Stimulated activated CD8-positive, alpha-beta memory T cell treated with anti-CD3 and anti-CD28 coated beads, Interleukin-4, amount 100 ng/mL, for 24 hours (primary cell): Measurements from ENCODE around the gene MAP1LC3A.
A peak's percentile ranks its signal among the peaks of the same experiment; 100 is the strongest.
"Not testable (repeated sequence)": the region's sequence is repeated elsewhere in the genome, so short reads cannot be mapped to it uniquely, and the experiment has no call there.

Source experiments
- DNase-seq: peaks from one replicate; pipeline ENCODE4 v3.0.0-alpha.2; 2020; ENCODE audit warnings: low read depth

Gene MAP1LC3A

DNA sequence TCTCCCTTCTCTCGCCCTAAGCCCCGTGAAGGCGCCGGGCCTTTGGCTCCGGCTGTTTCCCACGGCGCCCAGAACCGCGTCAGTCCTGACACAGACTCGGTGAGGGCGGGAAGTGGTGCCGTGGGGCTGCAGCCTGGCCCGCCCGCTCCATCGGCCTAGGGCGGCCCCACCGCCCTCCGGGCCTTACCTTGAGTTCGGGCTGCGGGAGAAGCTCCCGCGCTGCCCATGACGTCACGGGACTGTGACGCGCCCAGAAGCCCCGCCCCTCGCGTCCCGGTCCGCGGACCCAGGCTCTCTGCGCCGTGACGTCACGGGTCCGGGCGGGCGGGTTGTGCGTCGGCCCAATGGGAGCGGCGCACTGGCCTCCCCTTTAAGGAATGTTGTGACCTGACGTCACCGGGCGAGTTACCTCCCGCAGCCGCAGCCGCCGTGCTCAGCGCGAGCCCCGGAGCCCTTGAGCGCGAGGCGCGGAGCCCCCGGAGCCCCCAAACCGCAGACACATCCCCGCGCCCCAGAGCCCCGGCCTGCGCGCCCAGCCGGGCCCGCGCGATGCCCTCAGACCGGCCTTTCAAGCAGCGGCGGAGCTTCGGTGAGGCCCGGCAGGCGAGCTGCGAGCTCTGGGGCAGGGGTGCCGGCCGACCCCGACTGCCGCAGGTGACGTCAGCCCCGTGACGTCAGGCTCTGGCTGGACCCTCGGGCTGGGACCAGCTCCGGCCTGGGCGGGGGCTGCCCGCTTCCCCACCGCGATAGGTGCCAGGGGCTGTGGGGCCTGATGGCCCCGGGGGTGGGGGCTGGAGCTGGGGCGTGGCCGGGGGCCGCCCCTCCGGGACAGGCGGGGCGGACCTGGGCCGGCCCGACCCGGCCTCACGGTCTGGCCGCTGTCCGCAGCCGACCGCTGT is at the start of gene MAP1LC3A:
MAP1LC3A (plus strand) TSS at position 399 of the 899 bp plus-strand sequence; CDS start at position 550, 151 bp downstream.
- peak; percentile 87 for DNase-seq

DNA sequence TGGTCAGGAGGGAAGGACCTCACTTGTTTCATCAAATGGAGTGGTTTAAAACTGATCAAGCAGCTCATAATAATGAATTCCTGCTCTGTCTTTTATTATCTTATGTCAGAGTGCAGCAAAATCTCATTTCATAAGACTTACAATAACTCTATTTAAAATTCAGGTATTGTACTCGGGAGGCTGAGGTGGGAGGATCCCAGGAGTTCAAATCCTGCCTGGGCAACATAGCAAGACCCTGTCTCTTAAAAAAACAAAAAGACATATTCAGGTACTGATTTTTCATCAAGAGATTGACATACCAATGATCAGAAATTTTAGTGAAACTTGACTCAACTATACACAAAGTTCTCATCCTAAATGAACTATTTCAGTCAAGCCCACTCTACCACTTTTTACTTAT is 47.9 kb upstream of the MAP1LC3A start:
- DNase-seq: no peak

DNA sequence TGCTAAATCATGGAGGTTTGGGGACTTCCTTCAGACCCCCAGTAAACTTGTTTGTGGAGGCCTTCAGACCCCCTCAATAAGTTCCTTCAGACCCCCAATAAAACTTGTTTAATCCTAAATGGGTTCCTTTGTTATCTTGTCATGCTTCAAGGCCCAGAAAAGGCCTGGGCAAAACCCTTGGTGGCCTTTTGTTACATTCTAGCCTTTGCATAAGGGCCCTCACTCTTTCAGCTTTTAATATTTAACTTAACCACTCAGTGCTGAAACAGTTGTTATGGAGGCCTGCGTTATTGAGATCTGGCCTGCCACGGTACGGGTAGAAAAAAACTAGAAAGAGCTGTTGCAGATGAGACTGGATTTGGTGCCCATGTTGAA is 46.6 kb upstream of the MAP1LC3A start:
- DNase-seq: no peak

DNA sequence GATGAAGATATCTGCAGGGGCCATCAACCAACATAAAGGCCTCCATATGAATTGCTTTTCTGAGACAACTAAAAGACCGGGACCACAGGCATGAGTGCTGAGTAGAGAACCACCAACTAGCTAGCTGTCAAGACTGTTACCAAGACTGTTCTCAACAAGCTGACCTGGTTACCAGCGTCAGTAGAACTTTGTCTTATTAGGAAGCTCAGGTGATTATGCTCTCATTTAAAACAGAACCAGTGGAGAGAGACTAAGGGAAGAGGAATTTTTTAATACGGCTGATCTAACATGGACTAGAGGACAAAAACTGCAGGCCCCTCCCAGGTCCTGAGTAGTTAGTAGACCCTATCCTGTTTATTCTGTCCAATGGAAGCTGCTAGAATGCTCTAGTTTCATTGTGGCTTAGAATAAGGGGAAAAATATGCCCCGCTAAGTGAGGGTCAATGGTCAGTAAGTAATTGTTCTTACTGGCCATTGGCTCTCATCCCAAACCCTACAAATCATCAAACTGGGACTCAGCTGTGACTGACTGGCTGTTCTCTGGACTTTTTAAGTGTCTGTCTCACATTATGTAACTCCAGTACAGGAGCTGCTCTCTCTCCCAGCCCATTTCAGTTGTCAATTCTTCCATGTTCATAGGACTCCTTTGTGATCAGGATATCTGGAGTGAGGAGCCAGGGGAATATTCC is 46.1 kb upstream of the MAP1LC3A start:
- DNase-seq: no peak

DNA sequence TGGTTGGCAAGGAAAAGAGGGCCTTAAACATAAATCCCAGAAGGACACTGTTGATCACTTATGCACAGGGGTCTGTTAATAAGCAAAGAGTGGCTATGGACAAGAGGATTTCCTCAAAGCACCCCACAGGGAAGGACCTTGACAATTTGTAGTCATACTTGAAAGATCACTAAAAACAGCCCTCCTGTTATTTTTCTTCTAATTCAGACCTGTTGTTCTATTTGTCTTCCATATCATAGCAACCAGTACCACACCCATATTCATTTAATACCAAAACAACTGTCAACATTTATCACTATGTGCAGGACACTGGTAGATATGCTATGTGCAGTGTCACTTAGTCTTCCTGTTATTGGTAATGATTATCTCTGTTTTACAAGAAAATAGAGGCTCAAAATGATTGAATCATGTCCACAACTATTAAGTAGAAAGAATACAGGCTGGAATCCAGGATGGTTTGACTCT is 45.5 kb upstream of the MAP1LC3A start:
- no peak for DNase-seq

DNA sequence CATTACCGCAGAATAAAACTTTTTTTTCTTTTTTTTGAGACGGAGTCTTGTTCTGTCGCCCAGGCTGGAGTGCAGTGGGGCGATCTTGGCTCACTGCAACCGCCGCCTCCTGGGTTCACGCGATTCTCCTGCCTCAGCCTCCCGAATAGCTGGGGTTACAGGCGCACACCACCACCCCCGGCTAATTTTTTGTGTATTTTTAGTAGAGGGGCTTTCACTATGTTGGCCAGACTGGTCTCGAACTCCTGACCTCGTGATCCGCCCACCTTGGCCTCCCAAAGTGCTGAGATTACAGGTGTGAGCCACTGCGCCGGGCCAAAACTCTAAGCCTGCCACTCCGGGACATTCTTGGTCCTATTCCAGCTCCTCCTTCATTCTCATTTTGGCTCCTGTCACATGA is 44.5 kb upstream of the MAP1LC3A start:
- not testable (repeated sequence) for DNase-seq

DNA sequence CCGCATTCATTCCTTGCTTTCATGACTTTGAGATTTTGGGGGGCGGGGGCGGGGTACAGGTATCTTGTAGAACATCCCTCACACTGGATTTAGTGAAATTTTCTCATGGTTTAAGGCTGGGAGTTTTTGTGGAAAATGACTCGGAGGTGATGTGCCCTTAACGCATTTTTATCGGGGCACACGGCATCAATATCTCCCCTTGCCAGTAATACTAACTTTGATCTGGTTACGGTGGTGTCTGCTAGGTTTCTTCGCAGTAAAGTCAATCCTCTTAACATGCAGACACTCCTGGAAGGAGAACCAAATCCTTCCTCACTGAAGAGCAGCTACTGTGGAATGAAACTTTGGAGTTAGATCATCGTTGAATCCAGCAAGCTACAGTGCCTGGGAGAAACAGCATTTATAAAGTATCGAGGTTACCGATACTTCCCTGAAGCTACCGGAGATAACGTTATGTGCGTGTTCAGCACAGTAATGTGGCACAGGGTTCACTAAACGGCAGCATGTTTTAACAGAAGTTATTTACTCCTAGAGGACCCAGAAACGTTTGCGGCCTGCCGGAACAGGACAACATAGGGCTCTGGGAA is 43.5 kb upstream of the MAP1LC3A start:
- no peak for DNase-seq

DNA sequence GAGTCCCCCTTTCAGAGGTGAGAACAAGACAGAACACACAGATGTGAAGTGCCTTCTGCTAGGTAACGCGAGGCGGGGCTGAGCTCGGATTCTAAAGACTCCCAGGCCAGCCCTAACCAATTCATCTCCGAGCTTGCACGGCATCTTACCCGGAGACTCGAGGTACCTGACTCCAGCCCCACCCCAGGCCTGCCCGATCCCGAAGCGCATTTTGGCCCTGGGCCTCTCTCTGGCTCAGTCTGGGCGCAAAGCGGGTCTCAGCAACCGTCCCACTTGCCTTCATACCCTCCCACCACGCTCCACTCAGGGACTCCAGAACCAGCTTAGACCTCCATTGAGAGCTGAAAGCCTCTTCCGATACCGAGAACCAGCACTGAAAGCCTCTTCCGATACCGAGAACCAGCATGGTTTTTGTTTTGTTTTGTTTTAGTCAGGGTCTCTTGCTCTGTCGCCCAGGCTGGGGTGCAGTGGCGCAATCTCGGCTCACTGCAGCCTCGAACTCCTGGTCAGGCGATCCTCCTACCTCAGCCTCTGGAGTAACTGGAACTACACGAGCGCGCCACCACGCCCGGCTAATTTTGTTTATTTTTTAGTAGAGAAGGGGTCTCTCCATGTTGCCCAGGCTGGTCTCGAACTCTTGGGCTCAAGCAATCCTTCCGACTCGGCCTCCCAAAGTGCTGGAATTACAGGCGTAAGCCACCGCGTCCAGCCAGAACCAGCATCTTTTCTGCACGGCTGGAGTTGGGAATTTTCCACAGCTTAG is 42.9 kb upstream of the MAP1LC3A start:
- peak; percentile 46 for DNase-seq

DNA sequence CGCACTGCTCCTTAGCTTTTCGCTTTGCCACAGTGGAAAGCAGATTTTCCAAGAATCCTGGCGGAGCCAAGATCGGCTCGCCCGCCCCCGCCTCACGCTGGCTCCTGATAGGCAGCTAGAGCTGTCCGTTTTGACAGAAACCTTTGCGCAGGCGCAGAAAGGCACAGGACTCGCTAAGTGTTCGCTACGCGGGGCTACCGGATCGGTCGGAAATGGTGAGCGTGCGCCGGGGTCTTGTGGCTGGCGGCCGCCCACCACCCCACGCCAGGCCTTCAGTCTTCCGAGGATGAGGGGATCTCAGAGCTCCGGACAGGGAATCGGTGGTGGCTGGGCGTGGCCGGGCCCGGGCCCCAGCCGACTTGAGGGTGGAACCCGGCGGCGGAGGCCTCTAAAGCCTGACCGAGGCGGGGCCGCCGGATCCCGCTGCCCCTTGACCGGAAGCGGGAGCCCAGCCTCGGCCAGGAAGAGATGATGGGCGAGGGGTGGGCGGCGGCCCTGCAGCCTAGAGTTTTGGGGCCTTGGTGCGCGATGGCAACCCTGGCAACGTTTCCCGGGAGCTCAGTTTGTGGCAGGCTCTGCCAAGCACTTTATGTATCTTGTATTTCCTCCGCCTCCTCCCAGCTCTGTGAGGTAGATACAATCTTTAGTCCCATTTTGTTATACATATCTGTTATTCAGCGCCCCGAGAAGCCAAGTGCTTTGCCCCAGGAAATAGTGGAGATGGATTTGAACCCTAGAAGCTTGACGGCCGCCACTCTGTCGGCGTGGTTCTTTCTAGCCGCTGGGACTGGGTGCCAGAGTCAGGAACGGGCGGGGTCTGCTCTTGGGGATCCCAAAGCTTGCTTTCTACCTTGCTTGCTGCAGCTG is 42.0 kb upstream of the MAP1LC3A start, which contains the start of gene DYNLRB1:
DYNLRB1 (plus strand) TSS at position 176 of the 867 bp plus-strand sequence; CDS start at position 213, 37 bp downstream.
- DNase-seq: peak; percentile 90

DNA sequence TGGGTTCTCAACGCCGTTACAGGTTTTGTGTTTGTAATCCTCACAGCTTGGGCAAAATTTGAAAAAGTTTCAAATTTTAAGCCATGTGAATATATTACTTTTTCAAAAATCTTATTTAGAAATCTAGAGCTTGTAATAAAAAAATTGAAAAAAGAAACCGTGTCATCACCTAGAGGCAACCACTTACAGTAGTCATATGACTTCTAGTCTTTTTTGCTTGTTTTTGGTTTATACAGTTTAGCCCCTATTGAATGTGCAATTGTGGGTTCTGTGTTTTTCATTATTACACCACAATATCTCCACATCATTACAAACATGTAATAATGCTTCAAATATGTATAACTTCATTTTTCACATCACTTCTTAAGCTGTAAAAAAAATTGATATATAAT is 41.4 kb upstream of the MAP1LC3A start:
- DNase-seq: no peak

DNA sequence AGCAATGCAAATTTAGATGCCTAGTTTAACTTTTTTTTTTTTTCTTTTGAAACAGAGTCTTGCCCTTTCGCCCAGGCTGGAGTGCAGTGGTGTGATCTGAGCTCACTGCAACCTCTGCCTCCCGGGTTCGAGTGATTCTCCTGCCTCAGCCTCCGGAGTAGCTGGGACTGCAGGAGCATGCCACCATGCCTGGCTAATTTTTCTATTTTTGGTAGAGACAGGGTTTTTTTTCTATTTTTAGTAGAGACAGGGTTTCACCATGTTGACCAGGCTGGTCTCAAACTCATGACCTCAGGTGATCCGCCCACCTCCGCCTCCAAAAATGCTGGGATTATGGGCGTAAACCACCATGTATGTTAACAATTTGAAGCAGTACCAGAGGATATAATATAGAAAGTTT is 39.7 kb upstream of the MAP1LC3A start:
- not testable (repeated sequence) for DNase-seq

DNA sequence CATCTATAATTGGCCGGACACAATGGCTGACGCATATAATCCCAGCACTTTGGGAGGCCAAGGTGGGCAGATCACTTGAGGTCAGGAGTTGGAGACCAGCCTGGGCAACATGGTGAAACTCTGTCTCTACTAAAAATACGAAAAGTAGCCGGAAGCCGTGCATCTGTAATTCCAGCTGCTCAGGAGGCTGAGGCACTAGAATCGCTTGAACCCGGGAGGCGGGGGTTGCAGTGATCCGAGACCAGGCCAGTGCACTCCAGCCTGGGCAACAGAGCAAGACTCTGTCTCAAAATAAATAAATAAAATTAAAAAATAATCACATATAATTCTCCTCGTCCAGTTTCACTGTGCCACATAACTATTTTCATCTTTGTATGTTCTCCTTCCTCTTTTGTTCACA is 38.7 kb upstream of the MAP1LC3A start:
- DNase-seq: not testable (repeated sequence)

DNA sequence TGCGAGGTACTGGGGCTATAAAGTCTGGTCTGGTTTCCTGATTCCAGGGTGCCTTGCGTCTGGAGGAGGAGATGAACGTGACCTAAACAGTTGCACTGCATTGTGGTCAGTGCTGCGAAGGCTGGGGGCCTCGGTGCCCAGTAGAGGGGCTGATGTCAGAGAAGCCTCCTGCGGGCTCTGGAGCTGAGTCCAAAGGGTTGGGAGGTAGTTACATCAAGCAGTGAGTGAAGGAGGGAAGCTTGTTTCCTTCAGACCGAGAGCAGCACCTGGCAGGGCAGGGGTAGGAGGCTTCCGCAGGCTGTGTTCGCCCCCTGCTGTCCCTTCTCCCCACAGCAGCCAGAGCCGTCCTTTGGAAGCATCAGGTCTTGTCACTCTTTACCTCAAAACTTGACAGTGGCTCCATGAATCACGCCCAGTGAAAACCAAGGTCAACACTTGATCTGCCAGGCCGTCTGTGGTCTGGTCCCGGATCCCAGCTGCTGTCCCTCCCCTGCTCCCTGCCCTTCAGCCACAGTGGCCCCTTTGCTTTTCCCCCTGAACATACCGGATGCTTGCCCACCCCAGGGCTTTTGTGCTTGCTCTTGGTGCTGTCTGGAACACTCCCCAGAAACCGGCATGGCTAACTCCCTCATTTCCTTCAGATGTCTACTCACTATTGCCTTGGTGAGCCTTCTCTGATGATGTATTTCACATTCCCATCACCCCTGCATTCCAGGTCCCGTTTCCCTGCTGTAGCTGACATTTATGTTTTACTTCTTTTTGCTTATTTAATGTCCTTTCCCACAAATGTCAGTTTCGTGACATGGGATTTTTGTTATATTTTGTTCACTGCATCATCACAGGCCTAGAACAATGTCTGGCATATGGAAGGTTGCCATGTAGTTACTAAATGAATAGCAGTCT is 35.3 kb upstream of the MAP1LC3A start:
- peak; percentile 38 for DNase-seq

DNA sequence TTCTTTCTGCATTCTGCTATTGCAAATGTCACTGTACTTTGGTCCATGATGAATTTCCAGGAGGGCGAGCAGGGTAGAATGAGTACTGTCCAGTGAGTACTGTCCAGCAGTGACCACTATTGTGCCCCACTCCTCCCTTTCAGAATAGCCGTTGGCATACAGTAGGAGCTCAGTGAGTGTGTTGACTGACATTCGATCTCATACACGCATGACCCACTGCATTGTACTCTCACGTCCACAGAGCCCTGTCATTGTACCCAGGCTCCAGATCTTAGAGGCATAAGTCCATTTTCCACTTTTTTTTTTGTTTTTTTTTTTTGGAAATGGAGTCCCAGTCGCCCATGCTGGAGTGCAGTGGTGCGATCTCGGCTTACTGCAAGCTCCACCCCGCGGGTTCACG is 34.1 kb upstream of the MAP1LC3A start:
- DNase-seq: no peak

DNA sequence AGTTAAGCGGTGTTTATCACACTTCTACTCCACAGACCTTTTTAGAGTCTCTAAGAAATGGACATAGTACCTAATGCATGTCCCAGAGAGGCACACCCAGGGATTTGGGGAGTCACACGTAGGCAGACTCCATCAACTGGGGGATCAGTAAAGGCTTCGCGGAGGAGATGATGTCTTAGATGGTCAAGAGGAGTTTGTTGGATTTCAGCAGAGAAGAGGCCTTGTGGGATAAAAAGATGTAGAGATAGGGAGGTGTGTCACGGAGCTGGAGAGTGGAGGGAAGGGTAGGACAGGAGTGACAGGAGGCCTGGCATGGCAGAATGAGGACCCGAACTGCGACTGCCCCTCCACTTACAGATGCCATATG is 33.2 kb upstream of the MAP1LC3A start:
- no peak for DNase-seq

DNA sequence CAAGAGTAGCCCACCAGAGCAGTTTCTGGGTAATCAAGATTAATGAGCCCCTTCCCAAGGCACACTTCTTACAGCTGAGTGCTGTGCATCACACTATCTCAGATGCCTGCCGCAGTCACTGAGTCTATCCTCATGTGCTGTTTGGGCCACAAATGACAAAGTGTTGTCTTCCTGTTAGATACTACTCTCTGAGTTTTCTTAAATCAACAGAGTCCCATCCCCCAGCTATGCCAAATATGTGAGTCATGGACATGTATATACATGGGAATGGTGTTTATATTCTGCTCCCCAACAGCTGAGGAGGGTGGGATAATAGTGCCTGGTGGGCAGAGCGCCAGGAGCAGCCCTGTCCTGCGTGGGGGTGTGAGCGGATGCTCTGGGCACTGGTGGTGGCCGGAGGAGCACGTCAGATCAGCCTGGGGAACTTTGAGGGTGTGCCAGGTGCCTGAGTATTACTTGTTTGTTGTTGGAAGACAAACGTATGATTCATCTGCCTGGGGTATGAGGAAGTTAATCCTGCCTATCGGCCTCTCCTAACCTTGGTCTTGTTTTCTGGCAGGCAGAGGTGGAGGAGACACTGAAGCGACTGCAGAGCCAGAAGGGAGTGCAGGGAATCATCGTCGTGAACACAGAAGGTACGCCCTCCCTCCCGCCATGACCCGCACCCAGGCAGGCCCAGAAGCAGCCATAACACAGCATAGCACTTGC is 32.7 kb upstream of the MAP1LC3A start:
- no peak for DNase-seq

DNA sequence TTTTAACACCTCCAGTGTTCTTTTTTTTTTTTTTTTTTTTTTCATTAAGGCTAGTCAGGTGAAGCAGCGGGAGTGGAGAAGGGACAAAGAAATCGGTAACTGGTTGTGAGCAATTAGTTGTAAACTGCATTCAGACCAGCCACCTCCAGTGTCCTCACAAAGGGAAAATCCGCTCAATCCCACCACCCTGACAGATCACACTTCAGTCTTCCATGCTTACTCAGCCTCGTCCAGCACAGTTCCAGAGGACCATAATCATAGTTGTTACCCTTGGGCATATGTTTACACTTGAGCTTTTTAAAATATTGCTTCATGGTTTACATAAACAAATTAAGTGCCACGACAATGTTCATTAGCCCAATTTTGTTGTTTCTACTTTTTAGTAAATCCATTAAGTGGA is 32.1 kb upstream of the MAP1LC3A start:
- no peak for DNase-seq

DNA sequence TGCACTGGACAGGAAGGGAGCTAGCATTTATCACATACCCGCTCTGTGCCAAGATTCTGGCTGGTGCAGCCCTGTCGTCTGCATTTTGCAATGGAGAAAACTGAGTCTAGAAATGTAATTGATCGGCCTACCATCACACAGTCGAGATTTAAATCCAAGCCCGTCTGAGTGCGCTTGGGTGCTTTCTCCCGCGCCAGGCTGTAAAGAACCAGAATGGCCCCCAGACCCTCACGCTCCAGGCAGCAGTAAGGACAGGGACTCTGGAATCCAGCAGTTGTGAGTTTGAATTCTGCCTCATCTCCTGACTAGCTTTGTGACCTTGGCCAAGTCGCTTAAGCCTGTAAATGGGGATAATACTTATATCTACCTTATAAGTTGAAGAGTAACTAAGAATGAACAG is 31.5 kb upstream of the MAP1LC3A start:
- DNase-seq: no peak

DNA sequence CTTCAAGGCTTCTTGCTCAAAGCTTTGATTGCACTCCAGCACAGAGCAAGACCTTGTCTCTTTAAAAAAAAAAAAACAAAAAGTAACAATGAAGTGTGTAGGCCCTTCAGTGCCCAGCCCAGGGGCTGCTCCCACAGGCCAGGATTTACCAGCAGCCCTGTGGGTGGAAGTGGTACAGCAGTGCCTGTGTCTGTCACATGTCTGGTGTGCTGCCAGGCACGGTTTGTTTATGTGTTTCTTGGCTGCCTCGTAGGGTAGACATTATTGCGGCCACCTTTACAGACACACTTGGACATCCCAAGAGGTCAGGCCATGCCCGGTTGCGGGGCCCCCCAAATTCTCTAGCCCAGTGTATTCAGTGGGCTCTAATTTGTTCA is 29.6 kb upstream of the MAP1LC3A start:
- no peak for DNase-seq
